Epithelial cell of proximal tubule (primary cell): Measurements from ENCODE around the gene KLHDC7B. TPM values are rescaled to one million over a fixed set of nuclear protein-coding genes. Genes with fewer than 3 reads are reported as not detected.
A peak's percentile ranks its signal among the peaks of the same experiment; 100 is the strongest.

ENCODE experiments used
- DNase-seq: peaks from one replicate; pipeline ENCODE4 v3.0.0-alpha.2; 2011; ENCODE audit warnings: low read depth
- H3K4me3 ChIP-seq: 2 replicates; pipeline ENCODE4 v1.5.1; 2011; ENCODE audit warnings: low read depth, mild to moderate bottlenecking, low read length
- total RNA-seq: library from RNA; depleted of rRNA; stranded (reverse); fragments of >200 nt; gene quantifications from 2 replicates; pipeline ENCODE4 v1.2.3, GENCODE V29; 2015
- TF ChIP-seq, protein P1 (sequence below): conservative IDR thresholded peaks from 2 replicates; pipeline ENCODE4 v1.5.1; 2012; ENCODE audit warnings: low read depth, mild to moderate bottlenecking, low read length

KLHDC7B gene
- total RNA-seq, 1 donor from 2014 or later, result not detected

DNA sequence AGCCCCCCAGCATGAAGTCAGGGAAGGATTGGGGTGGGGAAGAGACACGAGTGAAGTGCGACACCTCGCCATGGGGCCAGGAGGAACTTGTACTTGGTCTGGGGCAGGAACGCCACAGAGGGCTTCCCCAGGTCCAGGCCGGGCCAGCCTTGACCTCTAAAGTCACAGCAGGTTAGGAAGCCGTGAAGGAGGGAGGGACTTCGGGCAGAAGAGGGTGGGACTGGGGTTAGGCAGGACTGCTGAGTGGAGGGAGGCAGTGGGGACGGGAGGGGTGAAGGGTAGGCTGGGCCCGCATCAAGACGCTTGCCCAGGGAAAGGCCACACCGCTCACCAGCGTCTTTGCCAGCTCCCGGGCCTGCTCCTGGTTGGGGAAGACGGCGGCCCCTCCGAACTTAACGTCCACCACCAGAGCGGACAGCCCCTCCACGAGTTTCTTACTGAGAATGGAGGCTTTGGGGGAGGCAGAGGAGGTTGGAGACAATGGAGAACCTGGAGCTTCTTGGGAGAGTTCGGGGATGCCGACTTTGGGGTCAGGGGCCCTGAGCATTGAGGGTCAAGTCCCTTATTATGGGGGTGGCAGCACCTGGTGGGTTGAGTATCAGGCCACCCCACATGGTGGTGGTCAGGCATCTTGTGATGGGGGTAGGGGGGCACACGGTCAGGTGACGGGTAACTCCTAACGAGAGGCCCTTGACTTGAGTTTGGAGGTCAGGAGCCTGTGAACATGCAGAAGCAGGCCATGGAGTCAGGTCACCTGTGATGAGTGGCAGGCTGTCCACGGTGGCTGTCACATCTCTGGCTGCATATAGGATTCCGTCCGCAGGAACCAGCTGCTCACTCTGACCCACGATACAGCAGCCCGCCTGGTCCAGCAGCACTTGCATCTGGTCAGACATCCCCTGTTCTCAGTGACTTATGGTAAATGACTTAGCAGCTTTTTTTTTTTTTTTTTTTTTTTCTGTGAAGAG, 18.6 kb upstream of the KLHDC7B start:
- peak overlapping the region; percentile 73 for H3K4me3 ChIP-seq
- TF ChIP-seq, protein P1, sequence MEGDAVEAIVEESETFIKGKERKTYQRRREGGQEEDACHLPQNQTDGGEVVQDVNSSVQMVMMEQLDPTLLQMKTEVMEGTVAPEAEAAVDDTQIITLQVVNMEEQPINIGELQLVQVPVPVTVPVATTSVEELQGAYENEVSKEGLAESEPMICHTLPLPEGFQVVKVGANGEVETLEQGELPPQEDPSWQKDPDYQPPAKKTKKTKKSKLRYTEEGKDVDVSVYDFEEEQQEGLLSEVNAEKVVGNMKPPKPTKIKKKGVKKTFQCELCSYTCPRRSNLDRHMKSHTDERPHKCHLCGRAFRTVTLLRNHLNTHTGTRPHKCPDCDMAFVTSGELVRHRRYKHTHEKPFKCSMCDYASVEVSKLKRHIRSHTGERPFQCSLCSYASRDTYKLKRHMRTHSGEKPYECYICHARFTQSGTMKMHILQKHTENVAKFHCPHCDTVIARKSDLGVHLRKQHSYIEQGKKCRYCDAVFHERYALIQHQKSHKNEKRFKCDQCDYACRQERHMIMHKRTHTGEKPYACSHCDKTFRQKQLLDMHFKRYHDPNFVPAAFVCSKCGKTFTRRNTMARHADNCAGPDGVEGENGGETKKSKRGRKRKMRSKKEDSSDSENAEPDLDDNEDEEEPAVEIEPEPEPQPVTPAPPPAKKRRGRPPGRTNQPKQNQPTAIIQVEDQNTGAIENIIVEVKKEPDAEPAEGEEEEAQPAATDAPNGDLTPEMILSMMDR, result no peak
- DNase-seq, result no peak

DNA sequence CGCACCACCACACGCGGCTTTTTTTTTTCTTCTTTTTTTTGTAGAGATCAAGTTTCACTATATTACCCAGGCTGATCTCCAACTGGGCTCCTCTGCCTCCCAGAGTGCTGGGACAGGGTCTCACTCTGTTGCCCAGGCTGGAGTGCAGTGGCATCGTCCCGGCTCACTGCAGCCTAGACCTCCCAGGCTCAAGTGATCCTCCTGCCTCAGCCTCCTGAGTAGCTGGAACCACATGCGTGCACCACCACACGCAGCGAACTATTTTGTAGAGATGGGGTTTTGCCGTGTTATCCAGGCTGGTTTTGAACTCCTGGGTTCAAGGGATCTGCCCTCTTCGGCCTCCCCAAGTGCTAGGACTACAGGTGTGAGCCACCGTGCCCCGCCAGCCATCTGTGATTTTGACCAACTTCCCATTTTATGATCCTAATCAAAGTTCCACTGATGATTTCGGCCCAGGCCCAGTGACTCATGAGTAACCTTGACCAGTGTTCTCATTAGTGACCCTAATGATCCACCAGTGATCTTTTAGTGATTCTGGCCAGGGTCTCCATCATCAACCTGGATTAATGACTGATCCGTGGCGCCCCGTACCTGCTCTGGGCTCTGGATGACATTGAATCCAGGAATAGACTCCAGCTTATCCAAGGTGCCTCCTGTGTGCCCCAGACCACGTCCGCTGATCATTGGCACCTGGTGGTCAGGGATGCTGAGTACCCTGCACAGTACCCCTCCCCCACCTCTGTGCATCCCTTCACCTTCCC, 17.6 kb upstream of the KLHDC7B start:
- peak overlapping the region; percentile 82 for H3K4me3 ChIP-seq
- TF ChIP-seq, protein P1, result no peak
- no peak for DNase-seq

DNA sequence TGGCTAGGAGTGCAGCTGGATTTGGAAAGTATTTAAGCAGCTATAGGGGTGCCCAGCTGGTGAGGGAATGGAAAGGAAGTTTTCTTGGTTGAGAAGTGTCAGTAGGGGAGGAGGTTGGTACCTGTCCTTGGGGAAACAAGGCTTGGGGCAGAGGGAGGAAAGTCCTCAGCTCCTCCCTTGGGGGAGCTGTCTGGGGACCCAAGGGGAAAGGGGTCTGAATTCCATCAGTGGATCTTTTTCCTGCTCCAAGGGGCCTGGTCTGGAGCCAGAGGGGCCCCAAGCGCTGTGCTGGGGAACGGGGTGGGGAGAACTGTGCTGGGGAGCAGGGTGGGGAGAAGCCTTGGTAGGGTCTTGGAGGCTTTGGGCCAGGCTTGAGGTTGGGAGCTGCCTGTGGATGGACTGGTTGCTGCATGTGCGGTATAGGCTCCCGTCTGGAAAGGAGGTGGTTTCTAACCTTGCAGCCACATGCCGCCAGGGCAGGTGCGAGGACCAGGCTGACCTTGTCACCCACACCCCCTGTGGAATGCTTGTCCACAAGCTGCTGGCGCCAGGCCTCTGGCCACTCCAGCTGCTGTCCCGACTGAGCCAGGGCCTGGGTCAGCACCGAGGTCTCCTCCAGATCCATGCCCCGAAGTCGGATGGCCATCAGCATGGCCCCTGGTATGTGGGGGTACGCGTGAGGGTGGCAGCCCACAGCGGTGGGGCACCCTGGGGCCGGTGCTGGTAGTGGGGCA, 16.9 kb upstream of the KLHDC7B start:
- TF ChIP-seq, protein P1, result no peak
- DNase-seq, result no peak
- H3K4me3 ChIP-seq, result peak overlapping the region; percentile 82

- TF ChIP-seq, protein P1, result no peak
- no peak for DNase-seq
- H3K4me3 ChIP-seq, result peak overlapping the region; percentile 82
Observed at GRCh38 chr22:50529416-50529896, 16.2 kb upstream of the KLHDC7B start.

GRCh38 chr22:50529897-50530579, 15.7 kb upstream of the KLHDC7B start, which contains the start of gene TYMP:
Gene TYMP (minus strand): TSS chr22:50530012. CDS start chr22:50529709, 303 bp downstream.
- TF ChIP-seq, protein P1, result no peak

DNA sequence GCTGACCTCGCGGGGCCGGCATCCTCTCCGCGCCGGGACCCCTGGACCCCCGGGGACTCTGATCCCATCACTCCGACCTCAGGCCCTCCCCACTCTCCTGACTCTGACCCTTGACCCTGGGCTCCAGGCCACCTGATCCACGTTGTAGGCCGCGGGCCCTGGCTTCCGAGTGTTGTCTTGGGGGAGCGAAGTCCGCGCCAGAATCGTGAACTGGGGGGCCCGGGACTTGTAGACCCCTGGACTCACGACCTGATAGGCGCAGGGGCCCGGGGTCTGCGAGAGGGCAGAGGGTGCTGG, 15.2 kb upstream of the KLHDC7B start:
- no peak for DNase-seq
- TF ChIP-seq, protein P1, result no peak
- peak overlapping the region; percentile 82 for H3K4me3 ChIP-seq

More at GRCh38 chr22:50529897-50530579, 15.7 kb upstream of the KLHDC7B start, which contains the start of gene TYMP:
- DNase-seq, result no peak
- peak within 1 kb of the TSS; percentile 82 for H3K4me3 ChIP-seq
